ENCODE measurements around the gene GPR142. TPM values are rescaled to one million over a fixed set of nuclear protein-coding genes. Genes with fewer than 3 reads are reported as not detected.
A peak's percentile ranks its signal among the peaks of the same experiment; 100 is the strongest.

The GPR142 gene
- total and polyA plus RNA-seq, 4 experiments from 2014 or later: not detected

GRCh38 chr17:74337834-74338500, 29.3 kb upstream of the GPR142 start:
- Histone ChIP-seq H3K4me3 (ENCODE audit: low read length in 2 of 2) (no peak overlapping the region), H3K4me1 (ENCODE audit: insufficient read depth, low read length) (no peaks in the 10 kb centered on the region), H3K9me3 (ENCODE audit: control insufficient read depth in 1 of 2, low read length in 2 of 2) (no peaks in the 10 kb centered on the region), H3K36me3 (ENCODE audit: insufficient read depth, low read length) (no peaks in the 10 kb centered on the region), H3K27ac (ENCODE audit: low read depth, low read length) (no peak overlapping the region), H3K27me3 (ENCODE audit: insufficient read depth, low read length) (no peaks in the 10 kb centered on the region)
- peak in 1 of 5 donors; percentile 22 for DNase-seq
- intact Hi-C loops (cut with micrococcal nuclease): no loop called here
- Mint-ChIP-seq H3K9me3 (no peaks in the 10 kb centered on the region), H3K27me3 (no peaks in the 10 kb centered on the region), H3K4me1 (no peaks in the 10 kb centered on the region), H3K36me3 (no peaks in the 10 kb centered on the region), H3K4me3 (no peak overlapping the region), H3K27ac (no peak overlapping the region)
- ChIA-PET POLR2A (ENCODE audit: partially characterized antibody) (no interaction called here), CTCF (ENCODE audit: partially characterized antibody) (no interaction called here)

- CTCF ChIA-PET (ENCODE audit: partially characterized antibody): no interaction called here
- H3K27ac Mint-ChIP-seq: no peak overlapping the region
Observed at GRCh38 chr17:74339537-74340195, 27.6 kb upstream of the GPR142 start.

GRCh38 chr17:74340470-74341023, 26.8 kb upstream of the GPR142 start:
- ChIA-PET CTCF (ENCODE audit: partially characterized antibody) (no interaction called here), POLR2A (ENCODE audit: partially characterized antibody) (no interaction called here)
- Mint-ChIP-seq H3K36me3 (no peaks in the 10 kb centered on the region), H3K27ac (no peak overlapping the region), H3K27me3 (no peaks in the 10 kb centered on the region), H3K9me3 (no peaks in the 10 kb centered on the region), H3K4me3 (no peak overlapping the region), H3K4me1 (no peaks in the 10 kb centered on the region)
- no peaks in the 10 kb centered on the region for H3K4me1 ChIP-seq (ENCODE audit: insufficient read depth, low read length)
- H3K36me3 ChIP-seq (ENCODE audit: insufficient read depth, low read length): no peaks in the 10 kb centered on the region
- H3K27me3 ChIP-seq (ENCODE audit: insufficient read depth, low read length): no peaks in the 10 kb centered on the region
- intact Hi-C loops (cut with micrococcal nuclease): no loop called here
- H3K27ac ChIP-seq (ENCODE audit: low read depth, low read length): no peak overlapping the region
- DNase-seq: no peak
- no peaks in the 10 kb centered on the region for H3K9me3 ChIP-seq (ENCODE audit: control insufficient read depth in 1 of 2, low read length in 2 of 2)
- no peak overlapping the region for H3K4me3 ChIP-seq (ENCODE audit: low read length in 2 of 2)

More at GRCh38 chr17:74339537-74340195, 27.6 kb upstream of the GPR142 start:
- no peaks in the 10 kb centered on the region for H3K27me3 ChIP-seq (ENCODE audit: insufficient read depth, low read length)
- no peaks in the 10 kb centered on the region for H3K9me3 ChIP-seq (ENCODE audit: control insufficient read depth in 1 of 2, low read length in 2 of 2)
- Mint-ChIP-seq H3K9me3 (no peaks in the 10 kb centered on the region), H3K4me1 (no peaks in the 10 kb centered on the region), H3K4me3 (no peak overlapping the region), H3K27me3 (no peaks in the 10 kb centered on the region), H3K36me3 (no peaks in the 10 kb centered on the region)
- intact Hi-C loops (cut with micrococcal nuclease): no loop called here
- no peak overlapping the region for H3K27ac ChIP-seq (ENCODE audit: low read depth, low read length)
- H3K4me1 ChIP-seq (ENCODE audit: insufficient read depth, low read length): no peaks in the 10 kb centered on the region
- no peaks in the 10 kb centered on the region for H3K36me3 ChIP-seq (ENCODE audit: insufficient read depth, low read length)
- H3K4me3 ChIP-seq (ENCODE audit: low read length in 2 of 2): no peak overlapping the region
- POLR2A ChIA-PET (ENCODE audit: partially characterized antibody): no interaction called here
- peak in 1 of 5 donors; percentile 21 for DNase-seq

- Histone ChIP-seq H3K9me3 (ENCODE audit: control insufficient read depth in 1 of 2, low read length in 2 of 2) (no peaks in the 10 kb centered on the region), H3K36me3 (ENCODE audit: insufficient read depth, low read length) (no peaks in the 10 kb centered on the region), H3K4me1 (ENCODE audit: insufficient read depth, low read length) (no peaks in the 10 kb centered on the region), H3K4me3 (ENCODE audit: low read length in 2 of 2) (no peak overlapping the region), H3K27me3 (ENCODE audit: insufficient read depth, low read length) (no peaks in the 10 kb centered on the region), H3K27ac (ENCODE audit: low read depth, low read length) (no peak overlapping the region)
- no peaks in the 10 kb centered on the region for H3K27me3 Mint-ChIP-seq
- no peaks in the 10 kb centered on the region for H3K36me3 Mint-ChIP-seq
- POLR2A ChIA-PET (ENCODE audit: partially characterized antibody): no interaction called here
- H3K27ac Mint-ChIP-seq: no peak overlapping the region
- no peaks in the 10 kb centered on the region for H3K9me3 Mint-ChIP-seq
- no peaks in the 10 kb centered on the region for H3K4me1 Mint-ChIP-seq
- peak in 1 of 5 donors; percentile 33 for DNase-seq
- intact Hi-C loops (cut with micrococcal nuclease): no loop called here
- no peak overlapping the region for H3K4me3 Mint-ChIP-seq
- CTCF ChIA-PET (ENCODE audit: partially characterized antibody): no interaction called here
Observed at GRCh38 chr17:74342224-74342623, 25.1 kb upstream of the GPR142 start.

- Mint-ChIP-seq H3K4me1 (no peaks in the 10 kb centered on the region), H3K27me3 (no peaks in the 10 kb centered on the region), H3K27ac (no peak overlapping the region), H3K36me3 (no peaks in the 10 kb centered on the region), H3K9me3 (no peaks in the 10 kb centered on the region), H3K4me3 (no peak overlapping the region)
- Histone ChIP-seq H3K4me3 (ENCODE audit: low read length in 2 of 2) (no peak overlapping the region), H3K27me3 (ENCODE audit: insufficient read depth, low read length) (no peaks in the 10 kb centered on the region), H3K36me3 (ENCODE audit: insufficient read depth, low read length) (no peaks in the 10 kb centered on the region), H3K27ac (ENCODE audit: low read depth, low read length) (no peak overlapping the region), H3K9me3 (ENCODE audit: control insufficient read depth in 1 of 2, low read length in 2 of 2) (no peaks in the 10 kb centered on the region), H3K4me1 (ENCODE audit: insufficient read depth, low read length) (no peaks in the 10 kb centered on the region)
- DNase-seq: no peak
- ChIA-PET CTCF (ENCODE audit: partially characterized antibody) (no interaction called here), POLR2A (ENCODE audit: partially characterized antibody) (no interaction called here)
- intact Hi-C loops (cut with micrococcal nuclease): no loop called here
Observed at GRCh38 chr17:74343121-74343520, 24.2 kb upstream of the GPR142 start.

- Mint-ChIP-seq H3K36me3 (no peaks in the 10 kb centered on the region), H3K4me3 (no peak overlapping the region), H3K27ac (no peak overlapping the region), H3K9me3 (no peaks in the 10 kb centered on the region), H3K4me1 (no peaks in the 10 kb centered on the region), H3K27me3 (no peaks in the 10 kb centered on the region)
- Histone ChIP-seq H3K27me3 (ENCODE audit: insufficient read depth, low read length) (no peaks in the 10 kb centered on the region), H3K27ac (ENCODE audit: low read depth, low read length) (no peak overlapping the region), H3K36me3 (ENCODE audit: insufficient read depth, low read length) (no peaks in the 10 kb centered on the region), H3K9me3 (ENCODE audit: control insufficient read depth in 1 of 2, low read length in 2 of 2) (no peaks in the 10 kb centered on the region), H3K4me1 (ENCODE audit: insufficient read depth, low read length) (no peaks in the 10 kb centered on the region), H3K4me3 (ENCODE audit: low read length in 2 of 2) (no peak overlapping the region)
- ChIA-PET POLR2A (ENCODE audit: partially characterized antibody) (no interaction called here), CTCF (ENCODE audit: partially characterized antibody) (interaction anchor here (0.7 to 0.8 kb wide), 2 partner anchors 24 to 25 kb away, joined by 3 read pairs; no protein-coding TSS in a partner anchor)
- DNase-seq: peak in 1 of 5 donors; percentile 29
- intact Hi-C loops (cut with micrococcal nuclease): no loop called here
Observed at GRCh38 chr17:74343526-74344284, 23.6 kb upstream of the GPR142 start.

- Histone ChIP-seq H3K27me3 (ENCODE audit: insufficient read depth, low read length) (no peaks in the 10 kb centered on the region), H3K4me3 (ENCODE audit: low read length in 2 of 2) (no peak overlapping the region), H3K9me3 (ENCODE audit: control insufficient read depth in 1 of 2, low read length in 2 of 2) (no peaks in the 10 kb centered on the region), H3K36me3 (ENCODE audit: insufficient read depth, low read length) (no peaks in the 10 kb centered on the region), H3K27ac (ENCODE audit: low read depth, low read length) (no peak overlapping the region), H3K4me1 (ENCODE audit: insufficient read depth, low read length) (no peaks in the 10 kb centered on the region)
- ChIA-PET POLR2A (ENCODE audit: partially characterized antibody) (no interaction called here), CTCF (ENCODE audit: partially characterized antibody) (interaction anchor here (0.7 to 0.8 kb wide), 2 partner anchors 23 to 24 kb away, joined by 3 read pairs; no protein-coding TSS in a partner anchor)
- intact Hi-C loops (cut with micrococcal nuclease): no loop called here
- Mint-ChIP-seq H3K36me3 (no peaks in the 10 kb centered on the region), H3K9me3 (no peaks in the 10 kb centered on the region), H3K4me1 (no peaks in the 10 kb centered on the region), H3K27me3 (no peaks in the 10 kb centered on the region), H3K4me3 (no peak overlapping the region), H3K27ac (no peak overlapping the region)
- peak in 1 of 5 donors; percentile 1 for DNase-seq
Observed at GRCh38 chr17:74344658-74345057, 22.6 kb upstream of the GPR142 start.

Data from CD4-positive, alpha-beta memory T cell (primary cell).